ENCODE data around the gene COL6A2. TPM values are rescaled to one million over a fixed set of nuclear protein-coding genes. Genes with fewer than 3 reads are reported as not detected.

The COL6A2 gene
- total RNA-seq, 4 donors from 2014 or later: 942 to 1,525 (median 1,202) TPM

- Histone ChIP-seq H3K4me1 (peaks cover 22 to 47% (median 41%) of the 10 kb centered on the region in 4 donors), H3K4me3 (no peak overlapping the region), H3K27me3 (no peaks in the 10 kb centered on the region), H3K9me3 (no peaks in the 10 kb centered on the region), H3K27ac (replicated peaks in 1 of 4) (no peak overlapping the region), H3K36me3 (no peaks in the 10 kb centered on the region)
- TF ChIP-seq POLR2A (IDR thresholded peaks at IDR 0.05; ENCODE audit: low read depth): no peak
- no peak for TF ChIP-seq CTCF (IDR thresholded peaks at IDR 0.05)
- TF ChIP-seq POLR2AphosphoS5 (IDR thresholded peaks at IDR 0.05): no peak
- no peak for TF ChIP-seq EP300 (IDR thresholded peaks at IDR 0.05)
- 75% methylated on average over 6 of the region's 6 CpGs for WGBS
- DNase-seq (ENCODE audit: extremely low spot score): peak; percentile 89
- intact Hi-C loops (cut with DNase I): no loop called here
Measured at GRCh38 chr21:46078978-46079351, 18.9 kb upstream of the COL6A2 start.

GRCh38 chr21:46079352-46080170, 18.4 kb upstream of the COL6A2 start:
- Histone ChIP-seq H3K4me3 (no peak overlapping the region), H3K4me1 (peaks cover 22 to 52% (median 44%) of the 10 kb centered on the region in 4 donors), H3K36me3 (no peaks in the 10 kb centered on the region), H3K27ac (replicated peaks in 1 of 4) (no peak overlapping the region), H3K27me3 (no peaks in the 10 kb centered on the region), H3K9me3 (no peaks in the 10 kb centered on the region)
- WGBS: 77% methylated on average over 24 of the region's 34 CpGs
- TF ChIP-seq POLR2AphosphoS5 (IDR thresholded peaks at IDR 0.05): no peak
- no peak for TF ChIP-seq EP300 (IDR thresholded peaks at IDR 0.05)
- TF ChIP-seq POLR2A (IDR thresholded peaks at IDR 0.05; ENCODE audit: low read depth): no peak
- TF ChIP-seq CTCF (IDR thresholded peaks at IDR 0.05): no peak
- DNase-seq (ENCODE audit: extremely low spot score): peak; percentile 78
- intact Hi-C loops (cut with DNase I): no loop called here

GRCh38 chr21:46080171-46081021, 17.5 kb upstream of the COL6A2 start:
- peak; percentile 90 for DNase-seq (ENCODE audit: extremely low spot score)
- no peaks in the 10 kb centered on the region for H3K27me3 ChIP-seq
- 54% methylated on average over 6 of the region's 30 CpGs for WGBS
- peaks cover 22 to 52% (median 44%) of the 10 kb centered on the region in 4 donors for H3K4me1 ChIP-seq
- H3K9me3 ChIP-seq: no peaks in the 10 kb centered on the region
- no peak overlapping the region for H3K4me3 ChIP-seq
- intact Hi-C loops (cut with DNase I): no loop called here
- H3K27ac ChIP-seq (replicated peaks in 1 of 4): peak overlapping the region in 2 of 4 donors; percentile 18 to 22
- TF ChIP-seq POLR2AphosphoS5 (IDR thresholded peaks at IDR 0.05) (no peak), EP300 (IDR thresholded peaks at IDR 0.05) (no peak)
- H3K36me3 ChIP-seq: no peaks in the 10 kb centered on the region

- 91% methylated on average over 21 of the region's 39 CpGs for WGBS
- Histone ChIP-seq H3K4me3 (no peak overlapping the region), H3K27ac (replicated peaks in 1 of 4) (peak overlapping the region in 2 of 4 donors; percentile 22), H3K36me3 (no peaks in the 10 kb centered on the region), H3K27me3 (no peaks in the 10 kb centered on the region), H3K4me1 (peaks cover 22 to 52% (median 44%) of the 10 kb centered on the region in 4 donors), H3K9me3 (no peaks in the 10 kb centered on the region)
- no peak for TF ChIP-seq EP300 (IDR thresholded peaks at IDR 0.05)
- no peak for TF ChIP-seq POLR2AphosphoS5 (IDR thresholded peaks at IDR 0.05)
- TF ChIP-seq POLR2A (IDR thresholded peaks at IDR 0.05; ENCODE audit: low read depth): no peak
- TF ChIP-seq CTCF (IDR thresholded peaks at IDR 0.05): no peak
- intact Hi-C loops (cut with DNase I): no loop called here
- peak; percentile 72 for DNase-seq (ENCODE audit: extremely low spot score)
Measured at GRCh38 chr21:46081022-46081861, 16.7 kb upstream of the COL6A2 start.

Data from esophagus muscularis mucosa (tissue), 4 donors.